GM12892 (cell line): ENCODE data around the gene CATSPERE.
"Not testable (repeated sequence)": the region's sequence is repeated elsewhere in the genome, so short reads cannot be mapped to it uniquely, and the experiment has no call there.

Source experiments
- DNase-seq: peaks from one replicate; pipeline ENCODE4 v3.0.0; 2011; ENCODE audit not compliant: insufficient read length
- FAIRE-seq: peaks from 2 replicates; lab custom pipeline; 2011; peaks lifted over from hg19 to GRCh38; lab: Jason Lieb, UNC
- POLR2A ChIP-seq: IDR thresholded peaks from 2 replicates; pipeline ENCODE4 v1.6.1; 2011; ENCODE audit warnings: low read depth, low read length, control low read depth
- POLR2AphosphoS5 ChIP-seq: IDR thresholded peaks from 2 replicates; pipeline ENCODE4 v1.6.1; 2011; ENCODE audit warnings: low read depth, low read length, control low read depth
- TAF1 ChIP-seq: IDR thresholded peaks from 2 replicates; pipeline ENCODE4 v1.6.1; 2011; ENCODE audit warnings: low read depth, mild to moderate bottlenecking, control low read depth, low read length, borderline replicate concordance

CATSPERE gene

GRCh38 chr1:244559561-244559960, 98.5 kb downstream of the CATSPERE start:
- FAIRE-seq (no peak), DNase-seq (no peak)
- no peak for TF ChIP-seq TAF1
- TF ChIP-seq POLR2A = no peak
- TF ChIP-seq POLR2AphosphoS5 = no peak

GRCh38 chr1:244562877-244563276, 101.8 kb downstream of the CATSPERE start:
- FAIRE-seq, DNase-seq: not testable (repeated sequence)

- TF ChIP-seq POLR2A = no peak
- TF ChIP-seq POLR2AphosphoS5 = no peak
- TF ChIP-seq TAF1 = no peak
- no peak for DNase-seq
- FAIRE-seq = no peak
Observed at GRCh38 chr1:244573768-244574167, 112.7 kb downstream of the CATSPERE start.

- DNase-seq (no peak), FAIRE-seq (no peak)
- TF ChIP-seq TAF1 (no peak), POLR2AphosphoS5 (no peak), POLR2A (no peak)
Observed at GRCh38 chr1:244576259-244576892, 115.3 kb downstream of the CATSPERE start.

- not testable (repeated sequence) for FAIRE-seq, DNase-seq
Observed at GRCh38 chr1:244578205-244578604, 117.1 kb downstream of the CATSPERE start.

- FAIRE-seq (no peak), DNase-seq (no peak)
- TF ChIP-seq POLR2A (no peak), POLR2AphosphoS5 (no peak), TAF1 (no peak)
Observed at GRCh38 chr1:244583358-244583982, 122.4 kb downstream of the CATSPERE start.

GRCh38 chr1:244585867-244586266, 124.8 kb downstream of the CATSPERE start:
- TF ChIP-seq POLR2A (no peak), TAF1 (no peak), POLR2AphosphoS5 (no peak)
- no peak for DNase-seq
- no peak for FAIRE-seq

- TF ChIP-seq TAF1 (no peak), POLR2AphosphoS5 (no peak), POLR2A (no peak)
- DNase-seq = no peak
- no peak for FAIRE-seq
Observed at GRCh38 chr1:244590670-244591069, 129.6 kb downstream of the CATSPERE start.

GRCh38 chr1:244598611-244599010, 137.5 kb downstream of the CATSPERE start:
- FAIRE-seq (no peak), DNase-seq (no peak)
- TF ChIP-seq POLR2AphosphoS5 = no peak
- no peak for TF ChIP-seq POLR2A
- TF ChIP-seq TAF1 = no peak

- peak; percentile 75 for FAIRE-seq
Observed at GRCh38 chr1:244599937-244600350, 138.9 kb downstream of the CATSPERE start.

GRCh38 chr1:244601336-244601735, 140.3 kb downstream of the CATSPERE start:
- DNase-seq = no peak
- TF ChIP-seq POLR2AphosphoS5 (no peak), TAF1 (no peak), POLR2A (no peak)
- FAIRE-seq = no peak

More at GRCh38 chr1:244599937-244600350, 138.9 kb downstream of the CATSPERE start:
- peak; percentile 21 for DNase-seq
- TF ChIP-seq POLR2AphosphoS5 (no peak), TAF1 (no peak), POLR2A (no peak)

GRCh38 chr1:244603498-244603897, 142.4 kb downstream of the CATSPERE start:
- FAIRE-seq = no peak
- no peak for DNase-seq
- no peak for TF ChIP-seq POLR2AphosphoS5
- no peak for TF ChIP-seq POLR2A
- no peak for TF ChIP-seq TAF1

GRCh38 chr1:244605835-244606370, 144.8 kb downstream of the CATSPERE start:
- FAIRE-seq = no peak
- no peak for DNase-seq
- TF ChIP-seq POLR2AphosphoS5 = no peak
- no peak for TF ChIP-seq TAF1
- no peak for TF ChIP-seq POLR2A
